ENCODE results near the gene PLXNB2.

GRCh38 chr22:50247748-50248147 is 59.7 kb downstream of the PLXNB2 start:
- no peak for TF ChIP-seq CTCF (IDR thresholded peaks at IDR 0.05; ENCODE audit: low read length)
- TF ChIP-seq EZH2 (IDR thresholded peaks at IDR 0.05; ENCODE audit: borderline replicate concordance, low read length): no peak
